ENCODE results near the gene ASB2.

ASB2 gene

GRCh38 chr14:93927800-93928145 lies 48.6 kb downstream of the ASB2 start:
- Mint-ChIP-seq H3K4me3 (no peak overlapping the region), H3K4me1 (no peaks in the 10 kb centered on the region), H3K27ac (no peak overlapping the region), H3K9me3 (no peaks in the 10 kb centered on the region), H3K36me3 (no peaks in the 10 kb centered on the region)
- ATAC-seq (no peak), DNase-seq (ENCODE audit: low spot score in 2 of 2) (no peak)

DNA sequence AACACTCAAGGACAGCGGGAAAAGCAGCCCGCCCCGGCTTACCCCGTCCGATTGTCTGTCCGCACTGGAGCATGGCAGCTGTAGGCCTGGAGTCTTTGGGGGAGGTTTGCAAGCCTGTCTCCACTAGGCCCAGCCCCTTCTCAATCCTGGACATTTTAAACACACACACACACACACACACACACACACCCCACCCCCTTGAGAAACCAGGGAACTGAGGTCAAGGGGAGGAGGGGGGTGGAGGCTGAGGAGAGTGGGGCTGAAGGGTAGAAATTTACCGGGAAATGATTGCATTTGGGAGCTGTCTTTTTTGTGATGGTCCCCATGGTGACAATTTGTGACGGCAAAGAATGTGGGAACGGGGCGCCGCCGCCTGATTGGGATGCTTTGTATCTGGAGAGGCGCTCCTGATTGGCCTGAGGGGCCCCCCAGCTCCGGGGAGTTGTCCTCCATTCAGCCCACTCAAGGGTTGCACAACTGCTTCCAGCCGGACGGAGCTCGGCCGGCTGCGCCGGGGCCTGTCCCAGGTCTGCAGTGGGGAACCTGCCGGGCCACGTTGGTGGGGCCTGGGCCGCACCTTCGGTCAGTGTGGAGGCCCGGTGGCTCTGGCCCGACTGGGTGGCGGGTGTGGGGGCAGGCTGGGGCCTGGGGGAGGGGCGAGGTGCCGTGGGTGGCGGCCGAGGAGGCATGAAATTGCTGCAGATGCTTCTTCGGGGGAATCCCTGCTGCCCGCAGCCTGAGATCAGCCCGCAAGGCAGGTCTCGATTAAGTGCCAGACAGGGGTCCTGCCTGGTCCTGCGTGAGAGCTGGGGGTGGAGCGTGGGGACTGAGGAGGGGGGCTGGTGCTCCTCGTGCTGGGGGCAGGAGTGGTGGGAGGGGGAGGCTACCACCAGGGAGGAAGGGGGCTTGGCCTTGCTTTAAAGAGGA lies 49.2 kb downstream of the ASB2 start, which contains the start of gene FAM181A:
TSS of gene FAM181A (plus strand) at position 472 of the 927 bp plus-strand sequence. CDS start 942 bp downstream, outside the sequence.
- no peak within 1 kb of the TSS for H3K4me3 Mint-ChIP-seq
- H3K9me3 Mint-ChIP-seq = no peaks in the 10 kb centered on the region
- H3K4me1 Mint-ChIP-seq = no peaks in the 10 kb centered on the region
- ATAC-seq (no peak), DNase-seq (ENCODE audit: low spot score in 2 of 2) (no peak)
- no peak within 1 kb of the TSS for H3K27ac Mint-ChIP-seq
- no peaks in the 10 kb centered on the region for H3K36me3 Mint-ChIP-seq

DNA sequence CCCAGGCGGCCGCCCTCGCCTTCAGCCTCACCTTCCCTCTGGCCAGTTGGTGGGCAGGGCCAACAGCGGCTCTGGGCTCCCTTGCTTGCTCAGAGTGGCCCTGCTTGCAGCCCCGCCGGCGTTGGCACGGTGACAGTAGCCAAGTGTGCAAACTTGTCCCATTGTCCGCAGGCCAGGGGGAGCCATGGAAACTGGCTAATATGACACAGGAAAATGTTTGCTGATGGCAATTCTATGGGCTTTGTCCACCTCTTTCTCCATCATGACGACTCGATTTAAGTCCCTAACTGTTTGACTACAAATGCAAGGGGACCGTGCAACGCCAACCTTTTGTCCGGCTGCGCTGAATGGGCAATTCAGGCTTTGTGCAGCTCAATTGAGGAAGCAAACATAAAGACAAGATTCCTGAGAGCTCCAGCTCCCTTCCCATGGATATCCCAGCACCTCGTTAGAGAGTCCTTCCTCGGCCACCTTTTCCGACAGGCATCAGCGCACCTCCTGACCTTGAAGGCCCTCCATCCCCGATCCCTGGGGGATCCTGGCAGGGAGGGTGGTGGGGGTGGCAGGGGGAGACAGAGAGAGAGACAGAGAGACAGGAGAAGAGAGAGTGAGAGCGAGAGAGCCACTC lies 50.0 kb downstream of the ASB2 start:
- H3K4me3 Mint-ChIP-seq = no peak overlapping the region
- ATAC-seq = no peak
- no peaks in the 10 kb centered on the region for H3K9me3 Mint-ChIP-seq
- no peak for DNase-seq (ENCODE audit: low spot score in 2 of 2)
- no peaks in the 10 kb centered on the region for H3K4me1 Mint-ChIP-seq
- no peak overlapping the region for H3K27ac Mint-ChIP-seq
- no peaks in the 10 kb centered on the region for H3K36me3 Mint-ChIP-seq

GRCh38 chr14:93925374-93925895 lies 50.9 kb downstream of the ASB2 start:
- no peaks in the 10 kb centered on the region for H3K36me3 Mint-ChIP-seq
- H3K4me3 Mint-ChIP-seq = no peak overlapping the region
- no peaks in the 10 kb centered on the region for H3K9me3 Mint-ChIP-seq
- H3K4me1 Mint-ChIP-seq = no peaks in the 10 kb centered on the region
- DNase-seq (ENCODE audit: low spot score in 2 of 2) = no peak
- no peak for ATAC-seq
- no peak overlapping the region for H3K27ac Mint-ChIP-seq

- no peaks in the 10 kb centered on the region for H3K4me1 Mint-ChIP-seq
- no peak overlapping the region for H3K27ac Mint-ChIP-seq
Observed at GRCh38 chr14:93924592-93925355, 51.6 kb downstream of the ASB2 start.

DNA sequence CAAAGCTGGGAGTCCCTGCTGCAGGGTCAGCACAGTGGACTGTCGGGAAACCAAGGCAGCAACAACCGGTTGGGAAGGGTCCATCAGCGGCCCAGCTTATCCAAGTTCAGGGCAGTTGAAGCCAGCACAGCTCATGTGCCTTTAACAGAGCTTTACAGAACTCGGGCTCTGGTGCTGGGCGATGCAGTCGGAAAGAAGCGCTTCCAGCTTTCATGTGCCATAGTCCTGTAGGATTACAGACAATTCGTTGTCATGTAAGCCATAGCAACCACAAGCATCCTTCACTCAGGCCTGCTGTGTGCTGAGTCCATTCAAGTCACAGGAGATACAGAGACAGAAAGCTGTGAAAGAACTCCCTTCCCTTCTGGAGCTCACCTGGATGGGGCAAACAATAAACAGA lies 52.7 kb downstream of the ASB2 start:
- Mint-ChIP-seq H3K27ac (no peak overlapping the region), H3K4me3 (no peak overlapping the region), H3K4me1 (no peaks in the 10 kb centered on the region), H3K9me3 (no peaks in the 10 kb centered on the region), H3K36me3 (no peaks in the 10 kb centered on the region)
- no peak for ATAC-seq
- no peak for DNase-seq (ENCODE audit: low spot score in 2 of 2)

More at GRCh38 chr14:93924592-93925355, 51.6 kb downstream of the ASB2 start:
- ATAC-seq (no peak), DNase-seq (ENCODE audit: low spot score in 2 of 2) (no peak)
- Mint-ChIP-seq H3K36me3 (no peaks in the 10 kb centered on the region), H3K4me3 (no peak overlapping the region), H3K9me3 (no peaks in the 10 kb centered on the region)

DNA sequence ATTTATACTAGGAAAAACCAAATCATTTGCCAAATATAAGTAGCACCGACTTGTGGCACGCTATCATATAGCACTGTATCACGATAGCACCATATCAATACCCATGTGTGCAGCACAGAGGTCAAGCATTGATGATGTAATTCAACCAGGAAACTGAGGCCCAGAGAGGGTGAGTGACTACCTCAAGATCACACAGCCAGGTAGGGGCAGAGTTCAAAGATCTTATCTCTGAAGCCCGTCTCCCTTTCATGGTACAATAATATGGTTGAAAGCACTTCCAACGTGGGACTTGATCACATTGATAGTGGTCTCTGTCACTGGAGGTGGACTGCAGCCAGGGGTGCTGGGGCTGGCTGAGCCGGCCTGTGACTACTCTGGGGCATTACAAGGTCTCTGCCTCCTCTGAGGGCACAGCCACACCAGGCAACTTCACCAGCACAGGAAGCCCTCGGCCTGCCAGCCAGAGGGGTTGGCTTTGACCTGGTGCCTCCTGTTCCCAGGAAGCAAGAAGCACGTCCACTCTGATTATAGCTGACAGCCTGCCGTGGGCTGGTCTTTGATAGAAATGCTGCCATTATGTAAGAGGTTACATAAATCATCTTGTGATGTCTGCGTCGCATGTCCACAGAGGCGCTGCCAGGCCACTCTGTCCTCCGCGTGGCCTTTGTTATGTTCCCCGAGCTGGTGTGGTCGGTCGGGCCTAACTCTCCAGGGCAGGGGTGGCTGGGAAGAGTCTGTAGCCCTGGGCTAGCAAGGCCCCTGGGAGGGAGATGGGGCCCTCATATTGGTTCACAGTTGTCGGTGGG lies 55.2 kb downstream of the ASB2 start:
- no peak for DNase-seq (ENCODE audit: low spot score in 2 of 2)
- no peak for ATAC-seq
- H3K4me3 Mint-ChIP-seq = no peak overlapping the region

GRCh38 chr14:93917141-93917540 lies 59.2 kb downstream of the ASB2 start:
- no peak for DNase-seq (ENCODE audit: low spot score in 2 of 2)
- no peak for ATAC-seq
- no peaks in the 10 kb centered on the region for H3K9me3 Mint-ChIP-seq
- no peak overlapping the region for H3K27ac Mint-ChIP-seq
- no peak overlapping the region for H3K4me3 Mint-ChIP-seq
- H3K36me3 Mint-ChIP-seq = no peaks in the 10 kb centered on the region
- H3K4me1 Mint-ChIP-seq = no peaks in the 10 kb centered on the region

More for the DNA sequence above, 55.2 kb downstream of the ASB2 start:
- H3K4me1 Mint-ChIP-seq = no peaks in the 10 kb centered on the region
- no peaks in the 10 kb centered on the region for H3K9me3 Mint-ChIP-seq
- no peaks in the 10 kb centered on the region for H3K36me3 Mint-ChIP-seq
- no peak overlapping the region for H3K27ac Mint-ChIP-seq

GRCh38 chr14:93916498-93916897 lies 59.9 kb downstream of the ASB2 start:
- H3K9me3 Mint-ChIP-seq = no peaks in the 10 kb centered on the region
- H3K4me3 Mint-ChIP-seq = no peak overlapping the region
- DNase-seq (ENCODE audit: low spot score in 2 of 2) (no peak), ATAC-seq (no peak)
- no peaks in the 10 kb centered on the region for H3K36me3 Mint-ChIP-seq
- no peaks in the 10 kb centered on the region for H3K4me1 Mint-ChIP-seq
- H3K27ac Mint-ChIP-seq = no peak overlapping the region

DNA sequence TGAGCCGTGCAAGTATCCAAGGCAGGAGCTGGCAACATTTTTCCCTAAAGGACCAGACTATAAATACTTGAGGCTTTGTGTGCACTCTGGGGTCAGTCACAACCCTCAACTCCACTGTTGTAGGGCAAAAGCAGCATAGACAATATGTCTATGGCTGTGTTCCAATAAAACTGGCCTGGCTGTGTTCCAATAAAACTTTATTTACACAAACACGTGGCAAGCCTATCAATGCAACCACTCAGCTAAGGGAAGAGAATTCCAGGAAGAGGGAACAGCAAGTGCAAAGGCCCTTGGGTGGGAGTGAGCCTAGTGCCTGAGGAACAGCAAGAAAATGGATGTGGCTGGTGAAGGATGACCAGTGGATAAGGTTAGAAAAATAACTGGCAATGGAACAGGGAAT lies 60.6 kb downstream of the ASB2 start:
- no peaks in the 10 kb centered on the region for H3K9me3 Mint-ChIP-seq
- no peaks in the 10 kb centered on the region for H3K4me1 Mint-ChIP-seq
- no peaks in the 10 kb centered on the region for H3K36me3 Mint-ChIP-seq
- no peak overlapping the region for H3K27ac Mint-ChIP-seq
- DNase-seq (ENCODE audit: low spot score in 2 of 2) (no peak), ATAC-seq (no peak)
- H3K4me3 Mint-ChIP-seq = no peak overlapping the region

GRCh38 chr14:93915070-93915705 lies 61.2 kb downstream of the ASB2 start:
- Mint-ChIP-seq H3K4me1 (no peaks in the 10 kb centered on the region), H3K36me3 (no peaks in the 10 kb centered on the region), H3K27ac (no peak overlapping the region), H3K4me3 (no peak overlapping the region), H3K9me3 (no peaks in the 10 kb centered on the region)
- ATAC-seq = no peak
- DNase-seq (ENCODE audit: low spot score in 2 of 2) = no peak

- Mint-ChIP-seq H3K9me3 (no peaks in the 10 kb centered on the region), H3K4me3 (no peak overlapping the region), H3K27ac (no peak overlapping the region), H3K36me3 (no peaks in the 10 kb centered on the region), H3K4me1 (no peaks in the 10 kb centered on the region)
- ATAC-seq (peak; percentile 79), DNase-seq (ENCODE audit: low spot score in 2 of 2) (peak in 1 of 2 donors; percentile 56)
Observed at GRCh38 chr14:93914278-93914677, 62.1 kb downstream of the ASB2 start.

- Mint-ChIP-seq H3K4me3 (no peak overlapping the region), H3K9me3 (no peaks in the 10 kb centered on the region), H3K36me3 (no peaks in the 10 kb centered on the region), H3K27ac (no peak overlapping the region), H3K4me1 (no peaks in the 10 kb centered on the region)
- no peak for DNase-seq (ENCODE audit: low spot score in 2 of 2)
- ATAC-seq = no peak
Observed at GRCh38 chr14:93912782-93913181, 63.6 kb downstream of the ASB2 start.

GRCh38 chr14:93911975-93912615 lies 64.3 kb downstream of the ASB2 start:
- DNase-seq (ENCODE audit: low spot score in 2 of 2) = no peak
- Mint-ChIP-seq H3K4me3 (no peak overlapping the region), H3K36me3 (no peaks in the 10 kb centered on the region), H3K4me1 (no peaks in the 10 kb centered on the region), H3K9me3 (no peaks in the 10 kb centered on the region), H3K27ac (no peak overlapping the region)
- no peak for ATAC-seq
